Measurements from ENCODE around the gene ARMH1. TPM values are rescaled to one million over a fixed set of nuclear protein-coding genes. Genes with fewer than 3 reads are reported as not detected.
"Not testable (repeated sequence)": the region's sequence is repeated elsewhere in the genome, so short reads cannot be mapped to it uniquely, and the experiment has no call there.

ARMH1 gene
- total and polyA plus RNA-seq, 9 donors, result 3.1 to 13.8 (median 5.7) TPM

DNA sequence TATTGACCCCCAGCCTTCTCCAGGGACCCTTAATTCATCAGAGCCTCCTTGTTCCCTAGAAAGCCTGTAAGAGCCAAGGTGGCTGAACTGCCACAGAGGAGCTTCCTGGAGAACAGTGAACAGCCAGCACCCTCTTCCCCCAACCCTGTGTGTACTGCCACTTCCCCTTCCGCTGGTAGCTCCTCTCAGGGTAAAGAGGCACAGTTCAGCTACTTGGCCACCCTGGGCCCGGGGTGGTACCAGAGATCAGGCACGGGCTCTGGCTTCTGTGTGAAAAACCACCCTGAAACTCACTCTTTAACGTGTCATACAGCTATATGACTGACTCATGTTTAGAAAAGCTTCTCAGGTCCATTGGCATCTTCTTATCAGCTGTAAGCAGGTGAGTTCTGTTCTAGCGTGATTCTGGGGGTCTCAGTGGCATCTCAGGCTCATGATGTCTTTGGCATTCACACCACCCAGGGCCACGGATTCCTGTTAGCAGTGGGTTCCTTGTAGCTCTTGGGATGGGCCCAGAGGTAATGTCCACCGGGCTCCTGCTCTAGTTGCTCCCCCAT lies 22.4 kb downstream of the ARMH1 start:
- TF ChIP-seq, protein P1, sequence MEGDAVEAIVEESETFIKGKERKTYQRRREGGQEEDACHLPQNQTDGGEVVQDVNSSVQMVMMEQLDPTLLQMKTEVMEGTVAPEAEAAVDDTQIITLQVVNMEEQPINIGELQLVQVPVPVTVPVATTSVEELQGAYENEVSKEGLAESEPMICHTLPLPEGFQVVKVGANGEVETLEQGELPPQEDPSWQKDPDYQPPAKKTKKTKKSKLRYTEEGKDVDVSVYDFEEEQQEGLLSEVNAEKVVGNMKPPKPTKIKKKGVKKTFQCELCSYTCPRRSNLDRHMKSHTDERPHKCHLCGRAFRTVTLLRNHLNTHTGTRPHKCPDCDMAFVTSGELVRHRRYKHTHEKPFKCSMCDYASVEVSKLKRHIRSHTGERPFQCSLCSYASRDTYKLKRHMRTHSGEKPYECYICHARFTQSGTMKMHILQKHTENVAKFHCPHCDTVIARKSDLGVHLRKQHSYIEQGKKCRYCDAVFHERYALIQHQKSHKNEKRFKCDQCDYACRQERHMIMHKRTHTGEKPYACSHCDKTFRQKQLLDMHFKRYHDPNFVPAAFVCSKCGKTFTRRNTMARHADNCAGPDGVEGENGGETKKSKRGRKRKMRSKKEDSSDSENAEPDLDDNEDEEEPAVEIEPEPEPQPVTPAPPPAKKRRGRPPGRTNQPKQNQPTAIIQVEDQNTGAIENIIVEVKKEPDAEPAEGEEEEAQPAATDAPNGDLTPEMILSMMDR (IDR thresholded peaks at IDR 0.05), result no peak
- TF ChIP-seq EP300 (IDR thresholded peaks at IDR 0.05), result no peak
- no peak for TF ChIP-seq POLR2A (IDR thresholded peaks at IDR 0.05)
- no peaks in the 10 kb centered on the region for H3K36me3 ChIP-seq
- no peak overlapping the region for H3K27ac ChIP-seq
- no peaks in the 10 kb centered on the region for H3K4me1 ChIP-seq (ENCODE audit: insufficient read depth)
- 85 to 89% (median 85%) methylated on average over 7 of the region's 7 CpGs for WGBS, 3 donors
- H3K9me3 ChIP-seq, result no peaks in the 10 kb centered on the region
- intact Hi-C loops (cut with DNase I), result no loop called here
- DNase-seq, result no peak
- no peak overlapping the region for H3K4me3 ChIP-seq
- H3K27me3 ChIP-seq, result no peaks in the 10 kb centered on the region

DNA sequence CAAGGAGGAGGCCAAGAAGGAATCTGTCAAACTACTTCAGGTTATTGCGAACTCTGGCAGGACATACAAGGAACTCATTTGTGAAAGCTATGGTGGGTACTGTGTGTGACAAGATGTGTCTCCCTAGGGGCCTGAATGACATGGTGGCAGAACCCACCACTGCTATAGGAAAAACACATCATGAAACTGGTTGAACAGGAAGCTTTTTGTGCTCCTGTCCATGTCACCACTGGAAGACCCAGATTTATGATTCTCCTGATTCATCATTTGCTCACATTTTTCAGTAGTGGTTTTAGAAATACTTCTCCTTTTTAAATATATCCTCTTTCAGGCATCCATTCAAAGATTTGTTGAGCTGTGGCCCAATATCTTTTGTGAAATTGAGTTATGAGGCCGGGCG lies 23.6 kb downstream of the ARMH1 start:
- H3K27me3 ChIP-seq, result no peaks in the 10 kb centered on the region
- DNase-seq, result no peak
- TF ChIP-seq POLR2A (IDR thresholded peaks at IDR 0.05) (no peak), EP300 (IDR thresholded peaks at IDR 0.05) (no peak)
- TF ChIP-seq, protein P1 (IDR thresholded peaks at IDR 0.05), result no peak
- intact Hi-C loops (cut with DNase I), result no loop called here
- no peaks in the 10 kb centered on the region for H3K4me1 ChIP-seq (ENCODE audit: insufficient read depth)
- WGBS, 3 donors, result 89 to 100% (median 97%) methylated on average over 3 of the region's 3 CpGs
- H3K9me3 ChIP-seq, result no peaks in the 10 kb centered on the region
- H3K27ac ChIP-seq, result no peak overlapping the region
- H3K36me3 ChIP-seq, result no peaks in the 10 kb centered on the region
- no peak overlapping the region for H3K4me3 ChIP-seq

DNA sequence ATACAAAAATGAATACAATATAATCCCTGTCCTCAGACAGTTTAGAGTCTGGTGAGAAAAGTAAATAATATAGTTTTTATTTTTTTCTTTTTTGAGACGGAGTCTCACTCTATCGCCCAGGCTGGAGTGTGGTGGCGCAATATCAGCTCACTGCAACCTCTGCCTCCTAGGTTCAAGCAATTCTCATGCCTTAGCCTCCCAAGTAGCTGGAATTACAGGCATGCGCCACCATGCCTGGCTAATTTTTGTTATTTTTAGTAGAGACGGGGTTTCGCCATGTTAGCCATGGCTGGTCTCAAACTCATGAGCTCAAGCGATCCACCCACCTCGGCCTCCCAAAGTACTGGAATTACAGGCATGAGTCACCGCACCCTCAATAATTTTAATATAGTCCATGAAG lies 24.9 kb downstream of the ARMH1 start:
- H3K27ac ChIP-seq; intact Hi-C loops (cut with DNase I); DNase-seq; H3K4me3 ChIP-seq; H3K4me1 ChIP-seq (ENCODE audit: insufficient read depth); H3K36me3 ChIP-seq; H3K27me3 ChIP-seq; H3K9me3 ChIP-seq: not testable (repeated sequence)
- WGBS, 3 donors, result 82 to 98% (median 95%) methylated on average over 9 of the region's 9 CpGs

DNA sequence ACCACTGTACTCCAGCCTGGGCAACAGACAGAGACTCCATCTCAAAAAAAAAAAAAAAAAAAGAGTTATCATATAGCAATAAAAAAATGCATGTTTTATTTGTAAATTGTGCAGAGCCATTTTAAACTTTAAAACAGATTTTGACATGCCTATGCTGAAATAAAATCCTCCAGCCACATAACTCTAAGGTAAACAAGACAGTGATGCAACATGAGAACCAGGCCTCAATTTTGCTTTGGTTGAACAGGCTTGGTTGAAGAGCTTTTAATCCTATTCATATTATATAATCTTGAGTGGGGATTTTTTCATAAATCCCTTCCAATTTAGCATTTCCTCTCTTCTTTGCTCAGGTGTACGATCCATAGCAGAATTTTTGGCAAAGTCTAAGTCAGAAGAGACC lies 26.1 kb downstream of the ARMH1 start:
- intact Hi-C loops (cut with DNase I), result no loop called here
- no peak overlapping the region for H3K4me3 ChIP-seq
- no peak for DNase-seq
- no peak overlapping the region for H3K27ac ChIP-seq
- no peaks in the 10 kb centered on the region for H3K36me3 ChIP-seq
- 87 to 100% (median 97%) methylated on average over 1 of the region's 1 CpG for WGBS, 3 donors
- no peaks in the 10 kb centered on the region for H3K27me3 ChIP-seq
- H3K9me3 ChIP-seq, result no peaks in the 10 kb centered on the region
- TF ChIP-seq, protein P1 (IDR thresholded peaks at IDR 0.05), result no peak
- TF ChIP-seq POLR2A (IDR thresholded peaks at IDR 0.05), result no peak
- no peak for TF ChIP-seq EP300 (IDR thresholded peaks at IDR 0.05)
- H3K4me1 ChIP-seq (ENCODE audit: insufficient read depth), result no peaks in the 10 kb centered on the region

DNA sequence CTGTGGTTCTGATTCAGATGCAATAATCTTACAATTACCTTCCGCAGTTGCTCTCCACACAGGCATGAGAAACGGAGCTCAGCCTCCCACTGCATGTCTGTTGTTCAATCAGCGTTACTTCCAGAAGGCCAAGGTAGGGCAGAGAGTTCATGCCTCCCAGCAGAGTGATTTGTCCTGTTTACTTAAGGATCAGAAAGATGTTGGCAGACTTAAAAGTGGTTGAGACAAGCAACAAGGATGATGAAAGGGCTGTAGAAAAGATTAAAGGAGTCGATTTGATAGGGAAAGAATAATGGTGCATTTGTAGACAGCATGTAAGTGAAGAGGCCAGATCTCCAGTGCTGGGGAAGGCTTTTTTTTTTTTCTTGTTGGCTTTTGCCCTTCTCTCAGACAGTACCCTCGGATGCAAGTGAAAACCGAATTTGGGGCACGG lies 26.6 kb downstream of the ARMH1 start:
- no peaks in the 10 kb centered on the region for H3K36me3 ChIP-seq
- H3K9me3 ChIP-seq, result no peaks in the 10 kb centered on the region
- intact Hi-C loops (cut with DNase I), result no loop called here
- no peak overlapping the region for H3K27ac ChIP-seq
- TF ChIP-seq, protein P1 (IDR thresholded peaks at IDR 0.05), result no peak
- TF ChIP-seq POLR2A (IDR thresholded peaks at IDR 0.05) (no peak), EP300 (IDR thresholded peaks at IDR 0.05) (no peak)
- H3K27me3 ChIP-seq, result no peaks in the 10 kb centered on the region
- DNase-seq, result no peak
- H3K4me3 ChIP-seq, result no peak overlapping the region
- 75 to 78% (median 77%) methylated on average over 7 of the region's 7 CpGs for WGBS, 3 donors
- no peaks in the 10 kb centered on the region for H3K4me1 ChIP-seq (ENCODE audit: insufficient read depth)

Measured in ovary (tissue), 9 donors.